NCI-H748 (cell line): ENCODE results near the gene OR8D1.

Experiments used
- DNase-seq: peaks from one replicate; lab custom pipeline; 2025; ENCODE audit not compliant: unreplicated experiment; lab: John Stamatoyannopoulos, UW

The OR8D1 gene

GRCh38 chr11:124313849-124314248 lies at the start of gene OR8D1:
Gene OR8D1, minus strand, starts transcription at chr11:124313949. Its CDS starts 3,183 bp downstream, at chr11:124310766.
- DNase-seq = no peak

- no peak for DNase-seq
Observed at GRCh38 chr11:124359566-124359965, 45.8 kb upstream of the OR8D1 start.

GRCh38 chr11:124346311-124346955 lies 32.7 kb upstream of the OR8D1 start:
- no peak for DNase-seq

- no peak for DNase-seq
Observed at GRCh38 chr11:124344346-124344745, 30.6 kb upstream of the OR8D1 start.

- DNase-seq = no peak
Observed at GRCh38 chr11:124340142-124340447, 26.3 kb upstream of the OR8D1 start.

GRCh38 chr11:124339396-124340141 lies 25.8 kb upstream of the OR8D1 start:
- DNase-seq = no peak

- no peak for DNase-seq
Observed at GRCh38 chr11:124331873-124332272, 18.1 kb upstream of the OR8D1 start.

- DNase-seq = no peak
Observed at GRCh38 chr11:124329787-124330478, 16.2 kb upstream of the OR8D1 start.

- DNase-seq = no peak
Observed at GRCh38 chr11:124327775-124328174, 14.0 kb upstream of the OR8D1 start.

GRCh38 chr11:124322356-124322755 lies 8.6 kb upstream of the OR8D1 start:
- no peak for DNase-seq

- no peak for DNase-seq
Observed at GRCh38 chr11:124320097-124320496, 6.3 kb upstream of the OR8D1 start, which contains the start of gene OR8D2. Gene OR8D2, minus strand, starts transcription at chr11:124320197. Its CDS starts 0 bp downstream, at chr11:124320197.

- DNase-seq = no peak
Observed at GRCh38 chr11:124315052-124315451, 1.3 kb upstream of the OR8D1 start.

GRCh38 chr11:124313131-124313530 lies 618 bp downstream of the OR8D1 start:
- DNase-seq = no peak

GRCh38 chr11:124311670-124312069 lies 2.1 kb downstream of the OR8D1 start:
- DNase-seq = no peak

- DNase-seq = no peak
Observed at GRCh38 chr11:124311269-124311668, 2.5 kb downstream of the OR8D1 start.

GRCh38 chr11:124310721-124311120 lies 3.0 kb downstream of the OR8D1 start:
- DNase-seq = no peak

- no peak for DNase-seq
Observed at GRCh38 chr11:124307093-124307492, 6.7 kb downstream of the OR8D1 start.

GRCh38 chr11:124302347-124303125 lies 11.2 kb downstream of the OR8D1 start:
- no peak for DNase-seq

- DNase-seq = no peak
Observed at GRCh38 chr11:124301548-124301947, 12.2 kb downstream of the OR8D1 start.

- DNase-seq = no peak
Observed at GRCh38 chr11:124297921-124298320, 15.8 kb downstream of the OR8D1 start.

GRCh38 chr11:124296016-124296415 lies 17.7 kb downstream of the OR8D1 start:
- DNase-seq = no peak
